GM18858 (cell line): ENCODE data around the gene GDNF.
"Not testable (repeated sequence)": the region's sequence is repeated elsewhere in the genome, so short reads cannot be mapped to it uniquely, and the experiment has no call there.

ENCODE experiments used
- ATAC-seq: cut with Tn5 transposase; IDR thresholded peaks from one replicate; pipeline ENCODE4 v1.9.1; 2021; ENCODE audit not compliant: unreplicated experiment

Gene GDNF

DNA sequence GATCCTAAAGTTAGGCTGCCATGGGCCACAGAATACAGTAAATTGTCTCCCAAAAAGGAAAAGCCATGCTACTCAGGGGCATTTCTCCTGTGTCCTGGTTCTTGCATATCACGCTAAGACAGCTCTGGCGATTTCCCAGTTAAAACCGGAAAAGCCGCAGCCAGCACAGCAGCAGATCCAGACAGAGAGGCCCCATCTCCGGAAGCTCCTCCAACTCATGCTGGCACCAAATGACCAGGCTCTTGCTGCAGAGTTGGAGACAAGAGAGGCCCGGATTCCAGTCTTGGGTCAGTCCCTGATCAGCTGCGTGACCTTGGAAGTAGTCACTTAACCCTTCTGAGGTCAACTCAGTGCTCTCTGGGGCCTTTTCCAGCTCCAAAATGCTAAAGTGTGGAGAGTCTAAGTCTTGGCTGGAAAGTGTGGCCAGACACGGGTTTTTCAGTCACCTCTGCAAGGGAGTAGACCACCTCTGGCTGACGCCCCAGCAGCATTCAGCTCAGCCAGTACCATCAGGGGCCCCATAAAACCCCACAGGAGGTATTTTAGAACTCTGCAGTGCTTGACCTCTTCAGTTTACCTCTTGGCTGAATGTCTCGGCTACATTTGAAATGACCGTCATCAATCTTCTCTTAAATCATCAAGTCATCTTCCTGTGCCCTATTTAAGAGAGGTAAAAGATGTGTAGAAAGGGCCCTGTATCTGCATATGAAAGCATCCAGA is 16.2 kb downstream of the GDNF start:
- no peak for ATAC-seq

DNA sequence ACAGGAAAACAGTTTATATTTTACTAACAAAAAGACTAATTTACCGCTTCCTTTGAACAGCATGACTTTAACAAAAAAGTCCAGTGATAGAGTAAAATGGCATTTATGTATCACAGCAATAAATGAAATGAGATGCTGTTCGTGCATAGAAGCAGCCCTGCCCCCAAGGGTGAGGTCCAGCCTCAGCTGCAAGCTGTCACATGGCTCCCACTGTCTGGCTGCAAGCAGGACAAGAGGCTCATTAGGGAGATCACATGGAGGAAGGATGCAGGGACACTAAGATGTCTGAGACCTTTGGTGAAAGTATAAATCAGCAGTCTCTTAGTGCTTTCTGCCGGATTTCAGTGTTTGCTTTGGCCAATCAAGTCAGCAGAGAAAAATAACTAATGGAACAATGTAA is 23.0 kb downstream of the GDNF start:
- no peak for ATAC-seq

DNA sequence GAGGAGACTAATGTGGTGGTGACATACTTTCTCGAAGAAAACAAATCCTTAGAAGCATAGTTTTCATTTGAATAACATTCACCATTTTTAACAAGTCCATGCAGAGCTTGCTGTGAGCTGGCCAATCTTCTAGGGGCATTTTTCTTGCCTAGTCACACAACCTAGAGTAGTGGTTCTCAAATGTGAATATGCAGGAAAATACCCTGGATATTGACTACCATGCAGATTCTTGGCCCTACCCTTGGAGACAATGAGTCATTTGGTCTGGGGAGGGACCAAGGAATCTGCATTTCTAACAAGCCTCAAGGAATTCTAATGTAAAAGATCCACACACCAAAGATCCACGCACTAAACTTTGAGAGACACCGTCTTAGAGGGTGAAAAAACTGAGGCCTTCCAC is 23.5 kb downstream of the GDNF start:
- no peak for ATAC-seq

DNA sequence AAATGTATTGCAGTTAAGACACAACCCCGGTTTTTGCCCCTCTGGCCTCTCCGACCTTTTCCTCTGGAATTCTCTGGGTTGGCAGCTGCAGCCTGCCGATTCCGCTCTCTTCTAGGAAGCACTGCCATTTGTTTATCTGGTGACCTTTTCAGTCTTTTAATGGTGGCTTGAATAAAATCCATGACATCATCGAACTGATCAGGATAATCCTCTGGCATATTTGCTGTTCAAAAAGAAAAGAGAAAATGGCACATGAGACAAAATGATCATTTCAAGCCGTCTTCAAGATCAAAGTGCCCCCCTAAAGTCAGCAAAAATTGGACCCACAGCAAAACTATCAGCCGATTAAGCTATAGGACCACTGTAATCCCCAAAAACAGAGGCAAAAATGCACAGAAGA is 23.9 kb downstream of the GDNF start:
- ATAC-seq: no peak

DNA sequence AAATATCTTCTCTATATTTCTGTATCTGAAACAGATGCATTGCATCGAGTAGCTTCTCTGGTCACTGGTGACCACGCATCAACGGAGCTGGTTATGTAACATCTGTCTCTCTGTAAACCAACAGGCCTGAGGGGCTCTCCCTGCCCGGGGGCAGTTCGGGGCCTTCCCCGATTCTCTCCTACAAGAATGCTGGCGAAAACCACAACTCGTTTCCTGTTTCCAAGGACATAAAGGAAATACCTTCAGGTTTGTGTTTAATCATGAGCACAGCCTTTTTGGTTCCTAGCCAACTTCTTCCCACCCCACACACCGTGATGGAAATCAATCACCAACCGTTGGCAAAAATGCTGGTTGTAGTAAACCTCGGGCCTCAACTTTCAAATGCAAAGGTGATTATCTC is 25.1 kb downstream of the GDNF start:
- ATAC-seq: no peak

DNA sequence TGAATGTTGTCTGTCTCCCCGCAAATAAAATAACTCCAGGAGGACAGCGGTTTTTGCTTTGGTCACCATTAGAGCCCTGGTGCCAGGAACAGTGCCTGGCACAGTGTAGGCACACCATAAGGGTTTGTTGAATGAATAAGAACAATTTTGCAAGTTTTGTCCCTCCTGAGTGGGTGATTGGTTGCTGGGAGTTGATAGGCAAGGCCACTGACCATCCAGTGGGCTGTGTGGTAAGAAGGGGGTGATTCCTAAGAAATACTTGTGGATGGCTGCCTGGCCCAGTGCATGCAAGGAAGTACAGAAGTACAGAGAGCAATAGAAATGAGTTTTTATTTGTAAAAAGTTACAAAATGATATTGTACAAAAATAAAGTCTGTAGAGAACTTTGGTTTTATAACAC is 27.5 kb downstream of the GDNF start:
- ATAC-seq: no peak

DNA sequence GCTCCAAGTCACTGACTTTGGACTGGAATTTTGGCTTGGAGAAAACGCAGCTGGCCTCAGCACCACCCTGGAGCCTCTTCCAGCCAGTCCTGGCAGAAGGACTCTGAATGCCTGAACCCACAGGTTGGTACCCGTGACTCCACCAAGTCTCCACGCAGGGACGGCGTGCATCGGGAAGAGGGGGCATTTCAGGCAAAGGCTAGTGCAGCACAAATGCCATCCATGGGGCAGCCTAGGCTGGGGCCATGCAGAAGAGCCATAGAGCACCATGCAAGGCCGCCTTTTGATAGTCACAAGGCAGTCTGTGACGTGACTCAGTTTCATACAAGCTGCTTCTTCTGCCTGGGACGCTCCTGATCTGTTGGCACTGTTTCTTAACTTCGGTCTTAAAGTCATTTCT is 28.0 kb downstream of the GDNF start:
- ATAC-seq: no peak

DNA sequence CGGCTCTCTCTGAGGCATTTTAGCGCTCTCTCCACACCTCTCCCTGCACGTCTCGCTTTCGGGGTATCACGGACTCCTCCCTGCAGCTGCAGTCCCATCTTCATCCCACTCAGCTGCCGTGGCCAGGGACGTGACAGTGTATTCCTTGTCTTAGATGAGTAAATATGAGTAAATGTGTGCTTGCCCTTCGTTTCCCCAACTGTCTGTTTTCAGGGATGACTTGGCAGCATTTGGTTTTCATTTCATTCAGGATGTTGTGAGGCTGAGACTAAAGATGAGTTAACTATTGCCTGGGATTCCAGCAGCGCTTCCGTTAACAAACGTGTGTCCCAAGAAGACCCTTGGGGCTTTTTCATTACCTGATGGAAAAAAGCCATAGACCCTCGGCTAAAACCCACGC is 29.5 kb downstream of the GDNF start:
- no peak for ATAC-seq

DNA sequence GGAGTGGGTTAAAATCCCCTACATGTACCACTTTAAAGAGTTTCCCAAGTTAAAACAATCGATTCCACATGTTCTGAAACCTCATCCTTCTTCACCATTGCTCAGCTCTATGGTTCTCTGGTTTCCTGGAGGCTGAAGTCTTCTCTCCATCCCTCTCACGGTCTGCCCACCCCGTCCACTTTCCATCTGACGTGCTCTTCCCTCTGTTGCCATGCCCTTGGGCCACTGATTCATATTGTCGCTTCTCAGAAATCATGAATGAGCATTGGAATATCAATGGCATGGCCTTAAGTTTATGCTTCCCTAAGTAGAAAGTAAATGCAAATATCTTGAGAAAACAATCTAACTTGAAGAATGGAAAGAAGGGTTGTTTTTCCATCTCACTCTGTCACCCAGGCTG is 30.9 kb downstream of the GDNF start:
- ATAC-seq: no peak

DNA sequence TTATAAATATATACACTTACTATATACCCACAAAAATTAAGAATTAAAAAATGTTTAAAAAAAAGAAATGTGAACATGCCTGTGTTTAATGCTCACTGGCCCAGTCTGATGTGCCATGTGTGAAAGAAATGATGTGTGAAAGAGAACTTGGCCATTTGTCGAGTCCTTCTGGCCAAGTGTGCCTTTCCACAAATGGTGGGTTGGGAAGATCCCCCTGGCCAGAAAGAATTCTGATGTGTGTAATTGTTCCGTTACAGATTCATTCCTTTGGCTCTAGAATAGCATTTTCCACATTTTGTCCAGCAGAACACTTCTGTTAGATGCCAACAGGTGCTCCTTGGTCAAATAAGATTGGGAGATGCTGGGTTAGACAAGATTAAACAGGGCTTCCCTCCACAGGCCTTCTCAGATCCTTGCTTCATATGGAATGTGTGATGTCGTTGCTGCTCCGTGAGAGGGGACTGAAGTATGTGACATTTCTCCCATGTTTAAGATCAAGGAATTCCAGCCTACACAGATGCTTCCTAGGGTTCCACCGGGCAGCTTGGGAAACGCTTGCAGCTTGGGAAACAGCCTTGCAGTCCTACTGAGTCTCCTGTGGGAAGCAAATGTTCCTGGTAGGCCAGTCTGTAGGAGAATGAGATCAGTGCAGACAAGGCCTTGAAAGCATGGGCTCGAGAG is 32.1 kb downstream of the GDNF start:
- ATAC-seq: no peak

DNA sequence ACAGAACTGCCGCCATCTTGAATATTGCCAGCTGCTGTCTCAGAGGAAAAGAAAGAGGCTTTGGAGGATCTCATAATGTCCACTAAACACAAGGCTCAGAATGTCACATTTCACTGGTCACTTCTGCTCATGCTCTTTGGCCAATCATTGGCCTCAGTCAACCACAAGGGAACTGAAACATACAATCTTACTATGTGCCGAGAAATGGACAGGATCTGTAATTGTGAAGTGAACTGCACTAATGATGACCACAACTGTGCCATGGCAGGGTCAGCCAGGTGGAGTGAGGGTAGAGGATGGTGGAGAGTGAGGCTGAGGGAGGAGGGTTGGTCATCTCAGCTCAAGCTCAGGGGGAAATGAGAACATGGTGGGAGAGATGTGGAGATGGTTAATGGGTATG is 32.8 kb downstream of the GDNF start:
- ATAC-seq: no peak

DNA sequence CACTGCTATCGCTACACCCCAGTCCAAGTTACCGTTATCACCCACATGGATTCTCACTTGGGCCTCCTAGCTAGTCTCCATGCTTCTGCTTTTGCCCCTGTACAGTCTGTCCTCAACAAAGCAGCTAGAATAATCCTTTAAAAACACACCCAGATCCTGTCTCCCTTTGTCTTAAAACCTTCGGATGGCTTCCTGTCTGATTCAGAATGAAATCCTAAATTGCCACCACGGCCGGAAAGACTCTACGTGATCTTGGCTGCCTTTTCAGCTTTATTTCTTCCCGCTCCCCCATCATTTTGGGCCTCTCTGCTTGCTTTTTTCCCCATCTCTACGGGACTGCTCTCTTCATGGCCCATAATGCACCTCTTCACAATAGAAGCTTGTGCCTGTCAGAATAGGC is 33.4 kb downstream of the GDNF start:
- no peak for ATAC-seq

DNA sequence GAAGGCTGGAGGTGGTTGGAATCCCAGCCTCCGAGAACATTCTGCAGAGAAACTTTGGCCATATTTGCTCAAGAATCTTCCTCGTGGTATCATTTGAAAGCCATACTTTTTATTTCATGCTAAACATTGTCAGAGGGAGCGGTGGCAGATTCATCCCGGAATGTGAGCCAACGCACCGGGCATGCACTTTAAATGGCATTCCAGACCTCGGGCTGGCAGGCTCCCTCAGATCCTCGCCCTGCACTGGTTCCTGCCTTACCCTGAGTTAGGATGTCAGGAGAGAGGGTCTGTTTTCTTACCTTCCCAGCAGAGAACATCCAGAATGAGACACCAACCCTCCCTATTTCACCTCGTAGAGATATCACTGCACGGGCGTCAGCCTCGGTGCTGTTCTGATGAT is 33.8 kb downstream of the GDNF start:
- ATAC-seq: no peak

DNA sequence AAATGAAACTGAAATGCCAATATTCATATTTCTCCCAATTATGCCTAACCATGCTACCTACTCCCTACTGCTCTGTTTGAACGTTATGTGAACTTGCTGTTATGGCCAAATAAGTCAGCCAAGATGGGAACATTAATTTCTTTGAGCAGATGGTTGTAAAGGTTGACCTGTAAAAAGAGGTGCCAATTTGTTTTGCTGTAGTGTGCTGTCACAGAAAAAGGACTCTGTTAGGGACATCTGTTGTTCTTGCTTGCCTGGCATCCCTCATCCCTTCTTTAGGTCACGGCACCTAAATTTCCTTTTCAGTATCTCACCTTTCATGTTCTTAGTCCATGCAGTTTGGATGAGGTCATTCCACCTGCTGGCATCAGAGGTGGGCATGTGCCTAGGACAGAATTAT is 35.4 kb downstream of the GDNF start:
- ATAC-seq: no peak

DNA sequence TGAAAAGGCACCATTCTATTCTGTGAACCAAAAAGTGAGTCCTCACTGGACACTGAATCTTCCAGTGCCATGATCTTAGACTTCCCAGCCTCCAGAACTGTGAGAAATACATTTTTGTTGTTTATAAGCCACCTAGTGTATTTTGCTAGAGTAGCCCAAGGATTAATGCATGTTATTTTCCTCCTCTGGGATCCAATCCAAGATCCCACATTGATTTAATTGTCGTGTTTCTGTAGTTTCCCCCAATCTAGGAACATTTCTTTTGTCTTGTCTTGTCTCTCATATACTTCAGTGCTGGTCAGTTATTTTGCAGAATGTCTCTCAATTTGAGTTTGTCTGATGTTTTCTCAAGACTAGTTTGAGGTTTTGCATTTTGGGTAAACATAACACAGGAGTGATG is 36.4 kb downstream of the GDNF start:
- no peak for ATAC-seq

DNA sequence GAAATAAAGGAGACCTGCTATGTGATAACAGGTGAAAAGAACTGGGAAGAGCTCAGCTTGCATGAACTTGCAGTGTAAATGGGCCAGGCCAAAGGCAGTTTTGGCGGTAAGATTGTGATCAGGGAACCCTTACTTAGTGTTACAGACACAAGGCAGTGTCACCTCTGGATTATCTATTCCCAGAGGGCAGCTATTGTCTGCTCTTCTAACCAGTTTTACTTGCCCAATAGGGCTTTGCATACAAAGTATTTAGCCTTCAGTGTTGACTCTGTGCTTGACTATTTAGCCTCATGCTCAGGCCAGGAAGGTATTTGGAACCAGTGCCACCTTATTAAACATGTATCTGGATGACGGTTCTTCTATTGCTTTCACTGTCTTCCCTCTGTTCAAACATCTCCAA is 38.3 kb downstream of the GDNF start:
- no peak for ATAC-seq

DNA sequence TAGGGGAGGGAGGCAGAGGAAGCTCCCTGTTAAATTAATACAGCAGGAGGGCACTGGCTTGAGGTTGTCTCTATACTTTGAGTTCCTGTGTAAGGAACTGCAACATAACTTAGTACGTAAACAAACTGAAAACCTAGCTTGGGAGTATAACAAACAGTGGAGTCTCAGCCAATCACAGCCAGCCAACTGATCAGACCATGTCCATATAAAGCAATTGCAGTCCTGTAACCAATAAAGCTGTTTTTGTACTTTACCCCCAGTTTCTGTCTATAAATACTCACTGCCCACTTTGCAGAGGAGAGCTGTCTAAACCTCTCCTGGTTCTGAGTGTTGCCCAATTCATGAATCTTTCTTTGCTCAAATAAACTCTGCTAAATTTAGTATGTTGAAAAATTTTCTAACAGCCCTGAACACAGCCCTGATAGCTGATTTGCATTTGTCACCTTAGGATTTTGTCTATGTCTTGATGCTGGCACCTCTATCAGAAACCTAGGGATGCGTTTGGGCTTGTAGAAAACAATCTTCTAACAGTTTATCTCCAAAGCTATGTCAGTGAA is 39.9 kb downstream of the GDNF start:
- no peak for ATAC-seq

DNA sequence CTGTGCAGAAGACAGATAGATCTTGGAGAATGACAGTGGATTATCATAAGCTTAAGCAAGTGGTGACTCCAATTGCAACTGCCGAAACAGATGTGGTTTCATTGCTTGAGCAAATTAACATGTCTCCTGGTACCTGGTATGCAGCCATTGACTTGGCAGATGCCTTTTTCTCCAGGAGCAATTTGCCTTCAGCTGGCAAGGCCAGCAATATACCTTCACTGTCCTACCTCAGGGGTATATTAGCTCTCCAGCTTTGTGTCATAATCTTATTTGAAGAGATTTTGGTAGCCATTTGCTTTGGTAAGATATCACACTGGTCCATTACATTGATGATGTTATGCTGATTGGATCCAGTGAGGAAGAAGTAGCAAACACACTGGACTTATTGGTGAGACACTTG is 43.4 kb downstream of the GDNF start:
- ATAC-seq: not testable (repeated sequence)

DNA sequence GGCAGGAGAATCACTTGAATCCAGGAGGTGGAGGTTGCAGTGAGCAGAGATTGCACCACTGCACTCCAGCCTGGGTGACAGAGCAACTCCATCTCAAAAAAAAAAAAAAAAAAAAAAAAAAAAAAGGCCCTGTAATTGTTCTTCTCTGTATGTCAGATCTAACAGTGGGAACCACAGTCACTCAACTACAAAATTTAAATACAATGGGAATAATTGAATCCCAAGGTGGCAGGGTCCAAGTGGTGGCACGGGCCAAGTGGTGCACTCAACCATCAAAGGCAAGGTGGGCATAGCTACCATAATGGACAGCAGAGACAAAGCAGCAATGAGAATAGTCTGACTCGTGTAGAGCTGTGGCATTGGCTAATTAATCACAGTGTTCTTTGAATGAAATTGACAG is 44.5 kb downstream of the GDNF start:
- ATAC-seq: not testable (repeated sequence)

DNA sequence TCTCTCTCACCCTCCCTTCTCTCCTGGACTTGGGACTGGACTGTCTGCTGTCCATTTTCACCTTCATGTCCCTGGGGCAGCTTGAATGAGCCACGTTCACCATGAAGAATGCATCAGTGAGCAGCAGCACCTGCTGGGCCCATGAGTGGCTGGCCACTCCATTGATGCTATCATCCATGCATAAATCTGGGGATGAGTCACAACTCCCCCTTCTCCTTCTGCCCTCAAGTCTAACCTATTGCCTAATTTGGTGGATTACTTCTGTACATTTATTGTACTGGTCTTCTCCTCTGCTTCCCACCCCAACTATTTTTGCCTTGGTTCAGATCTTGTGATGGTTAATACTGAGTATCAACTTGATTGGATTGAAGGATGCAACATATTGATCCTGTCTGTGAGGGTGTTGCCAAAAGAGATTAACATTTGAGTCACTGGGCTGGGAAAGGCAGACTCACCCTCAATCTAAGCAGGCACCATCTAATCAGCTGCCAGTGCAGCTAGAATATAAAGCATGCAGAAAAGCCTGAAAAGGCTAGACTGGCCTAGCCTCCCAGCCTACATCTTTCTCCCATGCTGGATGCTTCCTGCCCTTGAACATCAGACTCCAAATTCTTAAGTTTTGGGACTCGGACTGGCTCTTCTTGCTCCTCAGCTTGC is 46.7 kb downstream of the GDNF start:
- ATAC-seq: no peak

DNA sequence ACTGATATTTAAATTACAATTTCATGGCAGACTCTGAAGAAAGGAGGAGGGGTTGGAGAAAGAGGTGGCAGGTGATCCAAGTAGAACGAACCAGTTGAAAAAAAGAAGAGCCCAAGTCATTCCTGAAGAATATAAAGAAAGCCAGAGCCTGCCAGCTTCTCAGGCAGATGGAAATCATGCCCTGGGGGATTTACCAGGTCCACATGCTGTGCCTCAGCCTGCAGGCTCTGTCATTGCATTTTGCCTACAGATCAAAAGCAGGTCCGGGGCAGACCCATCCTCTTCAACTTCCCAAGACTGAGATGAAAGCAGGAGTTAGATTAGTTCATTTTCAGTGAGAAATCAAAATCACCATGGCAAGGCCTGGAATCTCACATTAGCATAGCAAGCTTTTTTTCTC is 48.5 kb downstream of the GDNF start:
- no peak for ATAC-seq

DNA sequence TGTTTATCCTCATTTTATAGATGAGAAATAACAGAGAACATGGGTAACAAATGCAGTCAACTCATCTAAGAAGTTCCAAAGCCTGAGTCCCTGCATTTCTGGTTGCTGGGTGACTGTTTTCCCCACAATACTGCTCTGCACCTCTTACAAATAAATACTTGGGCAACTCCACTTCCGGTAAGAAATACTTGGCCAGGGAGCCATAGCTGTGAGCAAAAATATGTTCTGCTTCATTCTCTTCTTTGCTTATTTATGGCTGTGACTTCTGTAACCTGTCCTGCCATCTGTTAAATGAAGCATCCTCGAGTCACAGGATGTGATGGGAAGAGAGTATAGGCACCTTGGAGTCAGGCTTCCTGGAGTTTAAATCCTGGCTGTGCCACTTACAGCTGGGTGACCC is 49.9 kb downstream of the GDNF start:
- no peak for ATAC-seq
